Gastrocnemius medialis (tissue), 4 donors: ENCODE measurements around the gene EFCAB3.
"Not testable (repeated sequence)": the region's sequence is repeated elsewhere in the genome, so short reads cannot be mapped to it uniquely, and the experiment has no call there.

Experiments
- CTCF ChIP-seq, 5 experiments: fragments of 450-650 bp in 3 of 5; fragments of 200-600 bp in 2 of 5; sonication (generic) in 2 of 5; IDR thresholded peaks in 4 of 5; conservative IDR thresholded peaks in 1 of 5; 1 replicate in 4 of 5; 2 replicates in 1 of 5; pipeline ENCODE4 v1.5.1; 2016 to 2019; ENCODE audit warnings: antibody characterized with exemption in 5 of 5, mild to moderate bottlenecking in 3 of 5, moderate library complexity in 3 of 5
- POLR2A ChIP-seq, 2 donors: fragments of 450-650 bp; IDR thresholded peaks; one replicate each; pipeline ENCODE4 v1.6.1; 2017; ENCODE audit warnings: antibody characterized with exemption in 2 of 2, mild to moderate bottlenecking in 2 of 2, moderate library complexity in 2 of 2

DNA sequence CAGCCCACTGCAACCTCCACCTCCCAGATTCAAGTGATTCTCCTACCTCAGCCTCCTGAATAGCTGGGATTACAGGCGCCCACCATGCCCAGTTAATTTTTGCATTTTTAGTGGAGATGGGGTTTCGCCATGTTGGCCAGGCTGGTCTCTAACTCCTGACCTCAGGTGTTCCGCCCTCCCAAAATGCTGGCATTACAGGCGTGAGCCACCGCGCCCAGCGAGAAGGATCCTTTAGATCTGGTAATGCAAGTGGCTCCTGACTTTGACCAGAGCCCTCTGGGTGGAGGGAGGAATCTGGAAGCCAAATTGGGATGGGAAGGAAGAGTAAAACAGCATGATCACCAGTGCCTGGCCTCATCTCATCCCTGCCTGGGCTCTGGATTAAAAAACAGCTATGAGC lies 84.9 kb downstream of the EFCAB3 start:
- not testable (repeated sequence) for TF ChIP-seq CTCF (IDR thresholded peaks at IDR 0.05 in 4 of 5, conservative IDR thresholded peaks at IDR 0.05 in 1 of 5); POLR2A (IDR thresholded peaks at IDR 0.05)
